Glomerular visceral epithelial cell (primary cell): Measurements from ENCODE around the gene FGF6.
"Not testable (repeated sequence)": the region's sequence is repeated elsewhere in the genome, so short reads cannot be mapped to it uniquely, and the experiment has no call there.

Experiments used
- DNase-seq: peaks from one replicate; pipeline ENCODE4 v3.0.0-alpha.2; 2016; ENCODE audit errors: extremely low spot score

The FGF6 gene, protein sequence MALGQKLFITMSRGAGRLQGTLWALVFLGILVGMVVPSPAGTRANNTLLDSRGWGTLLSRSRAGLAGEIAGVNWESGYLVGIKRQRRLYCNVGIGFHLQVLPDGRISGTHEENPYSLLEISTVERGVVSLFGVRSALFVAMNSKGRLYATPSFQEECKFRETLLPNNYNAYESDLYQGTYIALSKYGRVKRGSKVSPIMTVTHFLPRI

DNA sequence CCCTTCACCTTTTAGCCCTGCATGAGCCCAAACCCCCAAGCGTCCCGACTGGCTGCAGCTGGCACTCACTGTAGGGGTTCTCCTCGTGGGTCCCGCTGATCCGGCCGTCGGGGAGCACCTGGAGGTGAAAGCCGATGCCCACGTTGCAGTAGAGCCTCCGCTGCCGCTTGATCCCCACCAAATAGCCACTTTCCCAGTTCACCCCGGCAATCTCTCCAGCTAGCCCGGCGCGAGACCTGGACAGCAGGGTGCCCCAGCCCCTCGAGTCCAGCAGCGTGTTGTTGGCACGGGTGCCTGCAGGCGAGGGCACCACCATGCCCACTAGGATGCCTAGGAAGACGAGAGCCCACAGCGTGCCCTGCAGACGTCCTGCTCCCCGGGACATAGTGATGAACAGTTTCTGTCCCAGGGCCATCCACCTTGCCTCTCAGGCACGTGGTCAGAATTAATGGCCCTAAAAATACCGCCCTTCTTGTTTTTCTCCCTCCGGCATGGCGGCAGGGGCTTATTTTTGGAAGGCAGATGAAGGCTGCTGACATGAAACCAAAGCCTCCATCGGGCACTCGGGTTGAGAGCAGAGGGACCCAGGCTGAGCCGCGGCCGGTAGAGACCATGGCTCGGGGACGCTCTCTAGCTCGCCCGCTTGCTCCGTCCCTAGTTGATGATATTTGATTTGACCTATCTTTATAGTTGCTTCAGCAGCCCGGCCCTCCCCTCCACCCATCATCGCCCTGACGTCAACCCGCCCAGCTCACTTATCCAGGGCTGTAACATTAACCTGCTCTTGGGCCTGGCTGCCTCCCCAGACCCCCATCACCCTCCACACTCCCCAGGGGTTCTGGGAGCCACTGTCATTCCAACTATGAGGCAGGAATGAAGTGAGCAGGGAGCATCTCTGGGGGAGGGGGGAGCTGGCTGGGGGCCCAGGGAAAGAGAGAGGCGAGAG, at the start of gene FGF6:
FGF6 (minus strand) TSS at position 660 of the 946 bp plus-strand sequence; CDS start at position 415, 245 bp downstream.
- no peak for DNase-seq

DNA sequence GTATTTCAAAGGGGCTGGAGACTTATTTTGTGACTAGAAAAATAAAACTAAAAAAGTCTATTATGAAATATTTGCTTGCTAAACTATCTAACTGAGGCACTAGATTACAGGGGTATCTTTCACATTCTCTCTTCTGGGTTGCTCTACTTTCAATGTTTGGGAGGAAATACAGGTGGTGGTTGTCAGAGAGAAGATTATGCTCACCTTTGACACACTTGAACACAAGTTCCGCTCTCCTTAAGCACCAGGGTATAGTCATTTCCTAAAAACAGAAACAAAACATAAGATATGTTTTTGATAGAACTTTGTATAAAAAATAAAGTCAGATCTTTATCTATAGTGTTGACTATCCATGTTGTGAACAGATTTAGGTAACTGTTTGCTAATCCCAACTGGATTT, 45.4 kb upstream of the FGF6 start:
- DNase-seq: no peak

DNA sequence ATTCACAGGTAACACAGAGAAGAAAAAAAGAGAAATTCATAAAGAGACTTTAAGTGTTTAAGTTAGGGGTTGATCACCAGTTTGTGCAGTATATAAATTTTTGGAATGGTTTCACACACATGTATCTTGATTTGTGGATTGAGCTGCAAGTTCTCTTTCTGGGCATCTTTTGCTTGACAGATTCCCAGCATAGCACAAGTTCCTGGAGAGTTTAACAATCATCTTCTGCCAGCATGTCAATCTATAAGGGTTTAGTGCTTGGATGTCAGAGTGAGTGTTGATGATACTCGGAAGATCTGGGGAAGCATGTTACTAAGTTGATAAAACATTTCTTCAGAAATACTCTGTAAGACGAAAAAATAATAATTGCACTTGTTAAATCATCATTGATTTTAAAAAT, 43.9 kb upstream of the FGF6 start:
- DNase-seq: no peak

DNA sequence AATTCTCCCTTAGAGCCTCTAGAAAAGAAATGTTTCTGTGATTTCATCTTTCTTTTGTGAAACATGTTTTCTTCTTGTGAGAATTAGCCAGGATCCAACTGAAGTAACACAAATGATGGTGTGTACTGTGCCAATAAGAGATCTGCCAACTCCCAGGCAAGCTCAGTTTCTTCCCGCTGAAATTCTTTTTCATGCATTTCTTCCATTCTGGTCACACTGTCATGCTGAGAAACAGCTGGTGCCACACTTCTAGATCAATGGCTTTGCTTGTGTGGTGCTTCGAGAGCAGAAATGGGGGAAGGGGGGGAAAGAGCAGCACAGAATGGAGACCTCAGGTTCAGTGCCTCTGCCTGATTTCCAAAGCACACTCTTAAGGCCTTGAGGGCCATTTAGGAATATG, 41.4 kb upstream of the FGF6 start:
- no peak for DNase-seq

DNA sequence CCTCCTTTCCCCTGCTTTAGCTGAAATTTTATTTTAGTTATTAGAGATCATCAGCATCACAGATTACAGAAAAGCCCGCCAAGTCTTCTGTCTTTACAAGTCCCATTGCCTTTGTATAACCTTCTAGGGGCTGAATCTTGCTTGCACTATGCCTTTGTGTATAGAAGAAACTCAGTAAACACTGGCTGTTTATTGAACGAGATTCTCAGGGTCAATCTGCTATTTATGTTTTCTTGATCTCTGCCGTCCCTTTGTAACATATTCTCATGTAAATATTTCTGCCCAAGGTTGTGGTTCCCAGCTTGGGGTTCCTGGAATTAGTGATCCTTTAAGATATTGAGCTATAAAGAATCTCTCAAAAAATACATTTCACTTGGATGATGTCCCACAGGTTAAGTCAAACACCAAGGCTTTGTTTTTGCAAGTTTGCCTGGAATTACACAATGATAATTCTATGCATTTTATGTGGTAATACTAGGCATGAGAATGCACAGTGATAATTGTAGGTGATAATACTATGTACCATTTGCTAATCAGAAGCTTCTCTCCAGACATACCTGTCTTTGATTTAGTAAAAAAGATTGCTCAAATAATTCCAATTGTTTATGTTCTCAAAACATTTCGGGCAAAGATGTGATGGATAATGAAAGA, 40.6 kb upstream of the FGF6 start:
- no peak for DNase-seq

DNA sequence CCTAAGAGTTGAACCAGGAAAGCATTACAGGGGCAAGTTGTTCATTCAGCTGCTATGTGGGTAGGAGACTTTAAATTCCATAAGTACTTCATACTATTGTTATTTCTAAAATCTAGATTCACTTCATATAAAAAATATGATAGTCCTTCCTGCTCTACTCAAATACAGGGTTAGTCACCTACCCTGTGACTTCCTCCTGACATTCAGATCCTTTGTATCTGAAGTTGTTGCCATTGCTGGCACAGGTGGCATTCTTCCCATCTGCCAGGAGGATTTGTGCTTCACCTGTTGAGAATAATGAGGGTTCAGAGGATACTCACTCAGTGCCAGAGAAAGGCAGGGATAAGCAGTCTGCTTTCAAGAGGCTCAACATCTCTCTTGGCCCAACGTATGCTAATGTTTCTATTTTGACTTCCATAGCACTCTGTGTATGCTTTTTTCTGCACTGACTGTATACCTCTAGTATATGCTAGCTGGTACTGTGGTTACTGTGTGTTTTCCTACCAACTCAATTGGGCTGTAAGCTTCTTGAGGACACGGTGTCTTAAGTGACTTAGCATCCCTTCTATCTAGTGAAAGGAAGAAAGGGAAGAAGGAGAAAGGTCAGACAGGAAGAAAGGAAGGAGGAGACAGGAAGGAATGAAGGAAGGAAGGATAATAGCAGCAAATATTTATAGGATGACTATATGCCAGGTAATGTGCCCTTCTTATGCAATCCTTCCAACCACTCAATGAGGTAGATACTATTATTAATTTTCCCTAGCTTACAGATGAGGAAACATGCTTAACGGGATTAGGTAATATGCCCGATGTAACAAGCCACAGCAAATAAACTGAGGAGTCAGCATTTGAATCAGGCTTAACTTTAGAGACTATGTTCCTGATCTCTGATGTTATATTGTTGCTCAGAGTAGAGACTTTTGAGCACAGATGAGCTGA, 38.5 kb upstream of the FGF6 start:
- no peak for DNase-seq

DNA sequence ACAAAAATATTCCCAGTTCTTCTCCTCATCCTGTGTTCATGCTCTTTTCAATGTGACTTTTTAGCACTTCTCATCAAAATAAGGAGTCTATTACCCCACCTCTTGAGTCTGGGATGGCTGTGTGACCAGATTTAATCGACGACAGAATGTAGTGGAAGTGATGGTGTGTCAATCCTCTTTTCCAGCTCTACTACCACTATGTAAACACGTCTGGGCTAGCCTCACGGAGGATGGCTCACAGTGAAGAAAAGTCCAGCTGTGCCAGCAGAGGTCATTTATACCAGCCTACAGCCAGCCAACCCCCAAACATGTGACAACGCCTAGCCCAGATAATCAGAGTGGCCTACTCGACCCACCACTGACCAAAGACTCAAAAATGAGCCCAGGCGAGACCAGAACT, 37.3 kb upstream of the FGF6 start:
- no peak for DNase-seq

DNA sequence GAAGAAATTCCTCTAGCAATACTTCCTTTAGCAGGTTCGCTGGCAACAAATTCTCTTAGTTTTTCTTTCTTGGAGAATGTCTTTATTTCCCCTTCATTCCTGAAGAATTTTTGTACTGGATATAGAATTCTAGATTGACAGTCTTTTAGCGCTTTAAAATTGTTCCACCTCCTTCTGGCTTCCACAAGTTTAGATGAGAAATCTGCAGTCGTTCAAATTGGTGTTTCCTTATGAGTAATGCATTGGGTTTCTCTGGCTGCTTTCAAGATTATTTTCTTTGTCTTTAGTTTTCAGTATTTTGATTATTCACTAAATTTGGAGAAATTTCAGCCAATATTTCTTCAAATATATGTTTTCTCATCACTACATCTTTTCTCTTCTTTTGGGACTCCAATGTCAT, 33.3 kb upstream of the FGF6 start:
- DNase-seq: no peak

DNA sequence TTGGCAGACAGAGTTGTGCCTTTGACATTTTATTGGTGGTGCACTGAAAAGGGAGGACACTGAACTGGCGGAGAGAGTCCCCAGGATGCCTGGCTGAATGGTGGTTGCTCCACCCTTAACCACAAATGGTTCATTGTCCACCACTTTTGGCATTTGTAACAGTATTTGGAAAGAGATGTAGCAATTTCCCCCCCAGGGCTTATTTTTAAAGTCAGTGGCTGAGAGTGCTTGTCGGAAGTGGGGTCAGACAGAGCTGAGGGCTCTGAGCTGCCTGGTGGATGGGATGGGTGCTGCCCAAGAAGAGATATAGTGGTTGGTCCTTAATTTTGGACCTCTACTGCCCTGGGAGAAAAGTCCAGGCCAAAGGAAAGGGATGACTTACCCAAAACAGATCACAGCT, 31.5 kb upstream of the FGF6 start:
- DNase-seq: no peak

DNA sequence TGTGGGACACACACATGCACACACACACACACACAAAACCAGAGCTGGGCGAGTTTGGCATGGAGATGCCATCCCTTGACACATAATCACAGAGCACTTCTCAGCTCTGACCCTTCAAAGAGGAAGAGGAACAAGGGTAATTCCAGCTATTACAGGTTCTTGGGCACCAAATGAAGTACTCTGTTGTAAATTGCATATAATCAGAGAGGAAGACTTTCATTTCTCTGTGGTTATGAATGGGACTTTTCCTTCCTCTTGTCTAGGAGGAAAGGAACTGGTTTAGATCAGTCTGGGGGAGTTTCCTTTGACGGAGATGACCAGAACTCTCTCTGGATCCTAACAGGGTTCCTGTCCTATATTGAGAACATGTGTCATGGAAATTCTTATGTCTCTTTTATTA, 26.4 kb upstream of the FGF6 start:
- no peak for DNase-seq

DNA sequence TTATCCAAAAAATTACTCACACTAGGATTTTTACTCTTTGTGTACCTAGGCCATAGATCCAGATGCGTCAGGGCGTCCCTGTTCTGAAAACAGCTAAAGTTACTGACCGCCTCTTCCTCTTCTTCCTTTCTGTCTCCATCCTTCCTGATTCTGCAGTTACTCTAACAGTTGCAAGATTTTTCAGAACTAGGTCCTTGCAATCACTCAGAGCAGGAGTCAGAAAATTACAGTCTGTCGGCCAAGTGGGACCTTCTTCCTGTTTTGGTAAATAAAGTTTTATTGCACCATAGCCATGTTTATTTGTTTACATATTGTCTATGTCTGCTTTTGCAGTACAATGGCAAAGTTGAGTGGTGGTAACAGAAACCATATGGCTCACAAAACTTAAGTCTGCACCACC, 25.6 kb upstream of the FGF6 start:
- DNase-seq: no peak

DNA sequence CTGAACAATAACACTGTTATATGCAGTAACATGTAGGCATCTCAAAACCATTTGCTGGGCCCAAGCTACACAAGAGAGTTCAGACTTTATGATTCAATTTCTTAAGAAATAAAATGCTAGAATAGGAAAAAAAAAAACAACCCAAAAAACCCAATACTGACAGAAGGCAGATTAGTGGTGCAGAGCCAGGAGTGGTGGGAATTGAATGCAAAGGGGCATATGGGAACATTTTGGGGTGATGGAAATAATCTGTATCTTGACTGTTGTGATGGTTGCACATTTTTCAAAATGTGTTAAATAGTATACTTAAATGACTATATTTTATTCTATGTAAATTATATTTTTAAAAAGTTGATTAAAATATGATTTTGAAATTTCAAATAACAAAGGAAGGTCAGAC, 23.4 kb upstream of the FGF6 start:
- DNase-seq: no peak

DNA sequence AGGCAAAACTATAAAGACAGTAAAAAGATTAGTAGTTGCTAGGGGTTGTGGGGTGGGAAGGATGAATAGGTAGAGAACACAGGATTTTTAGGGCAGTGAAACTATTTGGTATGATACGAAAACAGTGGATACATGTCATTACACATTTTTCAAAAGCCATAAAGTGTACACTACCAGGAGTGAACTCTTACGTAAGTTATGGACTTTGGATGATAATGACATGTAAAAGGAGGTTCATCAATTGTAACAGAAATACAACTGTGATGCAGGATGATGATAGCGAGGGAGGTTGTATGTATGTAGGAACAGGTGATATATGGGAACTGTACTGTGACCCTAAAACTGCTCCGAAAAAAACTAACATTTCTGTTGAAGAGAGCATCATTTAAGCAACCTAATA, 15.1 kb upstream of the FGF6 start:
- DNase-seq: no peak

DNA sequence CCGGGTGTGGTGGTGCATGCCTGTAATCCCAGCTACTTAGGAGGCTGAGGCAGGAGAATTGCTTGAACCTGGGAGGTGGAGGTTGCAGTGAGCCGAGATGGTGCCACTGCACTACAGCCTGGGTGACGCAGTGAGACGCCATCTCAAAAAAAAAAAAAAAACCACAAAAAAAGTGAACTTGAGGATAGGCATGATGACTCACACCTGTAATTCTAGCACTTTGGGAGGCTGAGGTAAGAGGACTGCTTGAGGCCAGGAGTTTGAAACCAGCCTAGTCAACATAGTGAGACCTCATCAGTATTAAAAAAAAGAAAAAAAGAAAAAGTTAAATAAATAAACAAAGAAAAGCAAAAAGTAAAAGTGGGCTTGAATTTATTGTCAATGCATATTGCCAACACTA, 10.2 kb upstream of the FGF6 start:
- DNase-seq: not testable (repeated sequence)

DNA sequence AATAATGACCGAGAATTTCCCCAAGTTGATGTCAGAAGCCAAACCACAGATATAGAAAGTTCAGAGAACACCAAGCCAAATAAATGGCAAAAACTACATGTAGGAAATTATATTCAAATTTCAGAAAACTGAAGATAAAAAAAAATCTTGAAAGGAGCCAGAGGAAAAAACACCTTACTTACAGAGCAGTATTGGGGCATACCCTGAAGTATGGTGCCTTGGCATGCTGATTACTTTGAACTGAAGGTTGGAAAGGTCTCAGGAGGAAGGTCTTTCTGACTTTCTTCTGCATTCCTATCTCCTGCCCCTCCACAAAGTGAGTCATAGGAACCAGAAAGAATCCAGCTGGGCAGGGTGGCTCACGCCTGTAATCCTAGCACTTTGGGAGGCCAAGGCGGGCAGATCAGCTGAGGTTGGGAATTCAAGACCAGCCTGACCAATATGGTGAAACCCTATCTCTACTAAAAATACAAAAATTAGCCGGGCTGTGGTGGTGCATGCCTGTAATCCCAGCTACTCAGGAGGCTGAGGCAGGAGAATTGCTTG, 8.8 kb upstream of the FGF6 start:
- DNase-seq: no peak

DNA sequence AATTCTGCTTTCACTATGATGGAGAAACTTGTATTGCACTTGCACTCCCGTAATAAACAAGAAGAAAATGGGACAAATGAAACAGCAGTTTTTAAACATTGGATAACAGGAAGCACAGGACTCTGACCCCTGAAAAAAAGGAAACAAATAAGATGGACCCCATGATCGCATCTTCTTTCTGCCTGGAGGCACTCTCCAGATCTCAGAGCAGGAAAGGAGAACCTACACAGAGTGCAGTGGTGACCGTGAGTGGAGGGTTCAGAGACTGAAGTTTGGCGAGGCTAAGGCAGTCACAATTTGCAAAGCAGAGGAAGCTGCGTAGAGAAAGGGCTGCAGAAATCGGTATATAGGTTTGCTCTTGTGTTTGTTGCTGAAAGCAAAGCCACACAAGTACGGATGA, 6.1 kb upstream of the FGF6 start:
- no peak for DNase-seq

DNA sequence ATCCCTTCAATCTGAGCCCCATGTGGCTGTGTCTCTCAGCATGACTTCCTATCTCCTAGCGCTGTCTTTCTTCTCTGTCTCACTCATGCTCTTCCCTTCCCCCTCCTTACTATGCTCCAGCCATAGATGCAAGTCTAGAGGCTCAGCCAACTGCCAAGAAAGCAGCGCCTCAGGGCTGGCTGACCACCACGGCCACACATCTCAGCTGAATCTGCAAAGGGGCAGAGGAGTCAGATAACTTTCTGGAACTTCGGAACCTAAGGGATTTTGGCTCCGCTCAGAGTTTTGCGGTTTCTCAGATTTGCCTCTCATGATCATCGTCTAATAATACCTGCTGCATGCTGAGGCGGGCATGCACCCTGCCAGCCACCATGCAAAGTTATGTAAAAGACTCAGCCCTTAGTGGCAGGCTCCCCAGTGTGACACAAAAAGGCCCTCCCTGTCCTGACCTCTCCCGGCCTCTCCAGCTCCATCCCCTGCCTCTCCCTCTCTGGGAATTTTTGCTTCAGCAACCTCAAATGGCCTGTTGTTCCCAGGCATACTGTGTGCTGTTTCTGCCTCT, 5.0 kb upstream of the FGF6 start:
- no peak for DNase-seq

DNA sequence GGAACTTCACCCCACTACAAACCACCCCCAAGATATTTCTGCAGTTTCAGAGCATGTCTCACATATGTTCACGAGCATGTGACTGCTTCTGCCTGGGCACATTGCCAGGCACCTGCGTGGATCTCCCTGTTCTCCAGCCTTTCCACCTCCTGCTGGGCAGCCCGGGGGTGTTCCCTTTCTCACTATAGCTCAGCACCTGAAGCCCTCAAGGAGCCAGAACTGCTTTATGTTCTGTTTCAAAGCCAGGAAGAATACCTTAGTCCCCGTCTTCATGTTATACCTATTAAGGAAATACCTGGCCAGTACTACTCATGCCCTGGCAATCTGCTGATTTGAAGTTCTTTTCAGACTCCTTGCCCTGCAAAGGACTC, 4.2 kb upstream of the FGF6 start:
- DNase-seq: peak; percentile 5

DNA sequence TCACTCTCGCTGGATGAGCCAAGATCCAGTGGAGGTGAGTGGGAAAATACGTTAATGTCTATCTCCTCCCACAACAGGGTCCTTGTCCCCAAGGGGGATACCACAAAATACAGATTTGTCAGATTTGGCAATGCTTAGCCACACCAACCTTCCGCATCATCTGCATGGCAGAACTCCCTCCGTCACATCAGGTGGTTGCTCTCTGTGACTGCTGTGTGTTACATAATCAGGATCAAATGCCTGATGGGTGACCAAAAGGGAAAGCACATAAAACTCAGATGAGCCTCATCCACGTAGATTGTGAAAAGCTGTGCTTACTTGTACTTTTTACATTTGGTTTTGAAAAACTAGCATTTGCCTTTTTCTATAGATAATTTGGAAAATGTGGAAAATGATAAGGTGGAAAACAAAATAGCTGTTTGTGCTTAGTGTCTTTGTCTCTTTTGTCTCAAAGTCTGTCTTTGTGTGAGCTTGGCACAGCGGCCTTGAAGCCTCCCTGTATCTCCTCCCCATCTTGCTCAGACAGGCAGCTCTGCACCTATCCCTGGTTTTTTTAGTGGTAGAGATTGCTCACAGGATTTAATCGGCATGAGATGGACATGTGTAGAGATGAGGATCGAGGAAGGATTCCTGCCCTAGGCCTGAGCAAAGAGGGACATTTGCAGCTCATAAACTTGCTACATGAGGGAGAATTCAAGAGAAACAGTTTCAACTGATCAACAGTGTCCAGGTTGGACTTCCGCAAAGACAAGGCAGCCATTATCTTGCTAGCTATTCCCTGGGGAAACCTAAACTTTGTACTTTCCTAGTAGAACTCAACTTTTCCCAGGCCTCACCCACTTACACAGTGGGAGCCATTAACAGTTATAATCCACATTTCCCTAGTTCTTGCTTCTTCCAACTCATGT, 3.6 kb upstream of the FGF6 start:
- no peak for DNase-seq

DNA sequence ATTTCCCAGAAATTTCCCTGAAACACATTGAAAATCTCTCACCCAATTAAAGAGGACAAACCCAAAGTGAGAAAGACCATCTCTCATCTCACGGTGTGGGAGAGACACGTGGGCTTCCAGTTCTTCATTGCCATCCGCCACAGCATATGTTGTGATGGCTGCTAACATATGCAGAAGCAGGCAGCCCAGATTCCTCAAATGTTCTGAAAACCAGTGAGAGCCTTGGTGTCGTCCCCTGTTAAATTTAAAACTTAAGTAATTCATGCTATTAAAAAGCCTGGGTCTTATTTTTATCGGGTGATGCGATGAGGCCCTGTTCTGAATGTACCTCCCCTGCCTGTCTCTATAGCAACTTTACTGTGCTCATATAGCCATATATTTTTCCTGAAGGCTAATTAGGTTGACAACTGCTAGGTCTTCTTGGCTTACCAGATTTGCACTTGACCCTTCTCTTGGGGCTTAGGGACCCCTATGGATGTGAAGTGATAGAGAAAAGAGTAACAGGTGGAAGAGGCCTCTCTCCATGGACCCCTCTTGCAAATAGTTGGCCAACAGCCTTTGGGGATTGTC, 2.8 kb upstream of the FGF6 start:
- DNase-seq: no peak
